H1 (cell line): ENCODE data around the gene RS1. TPM values are rescaled to one million over a fixed set of nuclear protein-coding genes. Genes with fewer than 3 reads are reported as not detected.

ENCODE experiments used
- ATF3 ChIP-seq: IDR thresholded peaks from 2 replicates; pipeline ENCODE4 v1.6.1; 2011; ENCODE audit warnings: low read depth, mild to moderate bottlenecking, low read length; ENCODE audit not compliant: insufficient read depth
- MAX ChIP-seq: IDR thresholded peaks from 2 replicates; pipeline ENCODE4 v1.6.1; 2012; ENCODE audit warnings: inconsistent platforms
- RNF2 ChIP-seq: fragments of 200-900, 300-1000 bp; sonication (generic); IDR thresholded peaks from 2 replicates; pipeline ENCODE4 v1.7.1; 2016; ENCODE audit warnings: borderline replicate concordance, low read depth, mild to moderate bottlenecking, antibody characterized with exemption, low read length; ENCODE audit not compliant: poor library complexity, severe bottlenecking; ENCODE audit errors: missing control alignments
- polyA plus RNA-seq, 7 experiments: library from polyadenylated mRNA; depleted of rRNA in 3 of 7; stranded (reverse) in 5 of 7; unstranded in 2 of 7; fragments of >200 nt in 5 of 7; fragments of 200-250 nt in 2 of 7; gene quantifications; 1 replicate in 5 of 7; 2 replicates in 1 of 7; 4 replicates in 1 of 7; pipeline versions ENCODE4 v1.2.1 to v1.2.3, GENCODE V29; 2011 to 2013; ENCODE audit warnings: missing spikeins in 2 of 7, mixed read lengths in 2 of 7
- total RNA-seq: library from RNA; stranded (reverse); fragmentation: NEBNext Ultra II Directional; extraction: Animal tissue kit (Norgen Biotek cat#: 25700); gene quantifications from 2 replicates; pipeline ENCODE4 v1.2.1, GENCODE V29; 2021
- TF ChIP-seq, protein P1 (sequence below): IDR thresholded peaks from 2 replicates; pipeline ENCODE4 v1.6.1; 2011; ENCODE audit warnings: low read length, improper control_type of control experiment

RS1 gene
- total and polyA plus RNA-seq, 2 of the 8 experiments (the other 6 are each of a cell fraction or from before 2014, with no cell fraction given), result 0.03 TPM; not detected in 1

- TF ChIP-seq, protein P1, sequence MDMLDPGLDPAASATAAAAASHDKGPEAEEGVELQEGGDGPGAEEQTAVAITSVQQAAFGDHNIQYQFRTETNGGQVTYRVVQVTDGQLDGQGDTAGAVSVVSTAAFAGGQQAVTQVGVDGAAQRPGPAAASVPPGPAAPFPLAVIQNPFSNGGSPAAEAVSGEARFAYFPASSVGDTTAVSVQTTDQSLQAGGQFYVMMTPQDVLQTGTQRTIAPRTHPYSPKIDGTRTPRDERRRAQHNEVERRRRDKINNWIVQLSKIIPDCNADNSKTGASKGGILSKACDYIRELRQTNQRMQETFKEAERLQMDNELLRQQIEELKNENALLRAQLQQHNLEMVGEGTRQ, result no peak
- TF ChIP-seq RNF2, result no peak
- no peak for TF ChIP-seq ATF3
- no peak for TF ChIP-seq MAX
Observed at GRCh38 chrX:18596096-18596495, 75.8 kb downstream of the RS1 start (continued).
